ENCODE data around the gene SLC34A1. TPM values are rescaled to one million over a fixed set of nuclear protein-coding genes. Genes with fewer than 3 reads are reported as not detected.

The SLC34A1 gene
- polyA plus RNA-seq, 3 donors = not detected

DNA sequence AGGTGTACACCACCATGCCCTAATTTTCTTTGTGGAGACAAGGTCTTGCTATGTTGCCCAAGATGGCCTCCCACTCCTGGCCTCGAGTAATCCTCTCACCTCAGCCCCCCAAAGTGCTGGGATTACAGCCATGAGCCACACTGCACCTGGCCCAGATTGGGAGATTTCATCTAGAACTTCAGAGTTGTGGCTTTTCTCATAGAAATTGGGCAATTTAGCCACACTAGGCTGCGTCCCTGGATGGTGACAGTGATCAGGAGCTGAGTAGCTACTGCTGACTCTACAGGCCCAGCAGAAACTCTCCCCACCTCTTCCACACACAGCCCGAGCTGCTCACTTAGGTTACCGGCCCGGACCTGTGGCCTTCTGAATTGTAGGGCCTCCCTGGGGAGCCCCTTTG, 8.5 kb downstream of the SLC34A1 start:
- no peaks in the 10 kb centered on the region for H4K20me1 ChIP-seq (ENCODE audit: insufficient read depth, low read length)
- H3K9me3 ChIP-seq (replicated peaks in 1 of 2; ENCODE audit: control insufficient read depth in 1 of 2, insufficient read depth in 1 of 2, low read length in 2 of 2) = no peaks in the 10 kb centered on the region
- no peak overlapping the region for H3K27ac ChIP-seq (ENCODE audit: low read depth in 1 of 2, low read length in 2 of 2)
- TF ChIP-seq, protein P1, sequence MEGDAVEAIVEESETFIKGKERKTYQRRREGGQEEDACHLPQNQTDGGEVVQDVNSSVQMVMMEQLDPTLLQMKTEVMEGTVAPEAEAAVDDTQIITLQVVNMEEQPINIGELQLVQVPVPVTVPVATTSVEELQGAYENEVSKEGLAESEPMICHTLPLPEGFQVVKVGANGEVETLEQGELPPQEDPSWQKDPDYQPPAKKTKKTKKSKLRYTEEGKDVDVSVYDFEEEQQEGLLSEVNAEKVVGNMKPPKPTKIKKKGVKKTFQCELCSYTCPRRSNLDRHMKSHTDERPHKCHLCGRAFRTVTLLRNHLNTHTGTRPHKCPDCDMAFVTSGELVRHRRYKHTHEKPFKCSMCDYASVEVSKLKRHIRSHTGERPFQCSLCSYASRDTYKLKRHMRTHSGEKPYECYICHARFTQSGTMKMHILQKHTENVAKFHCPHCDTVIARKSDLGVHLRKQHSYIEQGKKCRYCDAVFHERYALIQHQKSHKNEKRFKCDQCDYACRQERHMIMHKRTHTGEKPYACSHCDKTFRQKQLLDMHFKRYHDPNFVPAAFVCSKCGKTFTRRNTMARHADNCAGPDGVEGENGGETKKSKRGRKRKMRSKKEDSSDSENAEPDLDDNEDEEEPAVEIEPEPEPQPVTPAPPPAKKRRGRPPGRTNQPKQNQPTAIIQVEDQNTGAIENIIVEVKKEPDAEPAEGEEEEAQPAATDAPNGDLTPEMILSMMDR (IDR thresholded peaks at IDR 0.05) = no peak
- H3K9ac ChIP-seq (ENCODE audit: insufficient read depth, low read length, poor library complexity, severe bottlenecking) = no peak overlapping the region
- DNase-seq = no peak
- H3K4me2 ChIP-seq (replicated peaks; ENCODE audit: extremely low read depth, low read length, poor library complexity, severe bottlenecking) = no peak overlapping the region
- peak overlapping the region in 5 of 7 donors; percentile 15 to 80 (median 64) for H3K27ac Mint-ChIP-seq
- WGBS (ENCODE audit: insufficient coverage) = 10% methylated on average over 2 of the region's 5 CpGs
- no peaks in the 10 kb centered on the region for H3K27me3 ChIP-seq (ENCODE audit: control insufficient read depth in 2 of 2, insufficient read depth in 2 of 2, low read length in 2 of 2)
- peak overlapping the region; percentile 4 for H2AFZ ChIP-seq (ENCODE audit: insufficient read depth, low read depth, low read length, poor library complexity, severe bottlenecking)
- peaks cover 44 to 48% of the 10 kb centered on the region in 2 donors for H3K4me1 ChIP-seq (ENCODE audit: control insufficient read depth in 1 of 2, insufficient read depth in 2 of 2, low read length in 2 of 2)
- intact Hi-C loops (cut with micrococcal nuclease) = loop anchor here (2.0 to 5.0 kb wide), 3 partner anchors 35 to 110 kb away; partner anchors contain the start of gene GRK6 (in 1 of the 2)
- H3K27me3 Mint-ChIP-seq (ENCODE audit: low read depth in 3 of 3) = peaks cover 2 to 7% (median 5%) of the 10 kb centered on the region in 3 donors
- no peaks in the 10 kb centered on the region for H3K79me2 ChIP-seq (ENCODE audit: insufficient read depth, low read length)
- peaks cover 52% of the 10 kb centered on the region for H3K4me1 Mint-ChIP-seq
- H3K36me3 ChIP-seq (replicated peaks in 1 of 2; ENCODE audit: control insufficient read depth in 1 of 2, insufficient read depth in 2 of 2, low read length in 2 of 2) = no peaks in the 10 kb centered on the region
- H3K4me3 Mint-ChIP-seq = no peak overlapping the region
- H3K4me3 ChIP-seq (replicated peaks in 1 of 3; ENCODE audit: low read depth in 2 of 3, low read length in 3 of 3) = no peak overlapping the region
- no peaks in the 10 kb centered on the region for H3K36me3 Mint-ChIP-seq
- H3K9me3 Mint-ChIP-seq = no peaks in the 10 kb centered on the region

- Histone ChIP-seq H2AFZ (ENCODE audit: insufficient read depth, low read depth, low read length, poor library complexity, severe bottlenecking) (no peak overlapping the region), H3K4me1 (ENCODE audit: control insufficient read depth in 1 of 2, insufficient read depth in 2 of 2, low read length in 2 of 2) (peaks cover 44 to 46% of the 10 kb centered on the region in 2 donors), H3K9me3 (replicated peaks in 1 of 2; ENCODE audit: control insufficient read depth in 1 of 2, insufficient read depth in 1 of 2, low read length in 2 of 2) (no peaks in the 10 kb centered on the region), H3K9ac (ENCODE audit: insufficient read depth, low read length, poor library complexity, severe bottlenecking) (no peak overlapping the region), H3K4me2 (replicated peaks; ENCODE audit: extremely low read depth, low read length, poor library complexity, severe bottlenecking) (peak overlapping the region; percentile 34), H3K27ac (ENCODE audit: low read depth in 1 of 2, low read length in 2 of 2) (peak overlapping the region in 1 of 2 donors; percentile 26), H3K27me3 (ENCODE audit: control insufficient read depth in 2 of 2, insufficient read depth in 2 of 2, low read length in 2 of 2) (no peaks in the 10 kb centered on the region), H3K36me3 (replicated peaks in 1 of 2; ENCODE audit: control insufficient read depth in 1 of 2, insufficient read depth in 2 of 2, low read length in 2 of 2) (no peaks in the 10 kb centered on the region), H3K4me3 (replicated peaks in 1 of 3; ENCODE audit: low read depth in 2 of 3, low read length in 3 of 3) (no peak overlapping the region), H3K79me2 (ENCODE audit: insufficient read depth, low read length) (no peaks in the 10 kb centered on the region), H4K20me1 (ENCODE audit: insufficient read depth, low read length) (no peaks in the 10 kb centered on the region)
- Mint-ChIP-seq H3K4me3 (peak overlapping the region in 1 of 2 donors; percentile 30), H3K27ac (peak overlapping the region; percentile 15 to 80 (median 65)), H3K27me3 (ENCODE audit: low read depth in 3 of 3) (peaks cover 2 to 9% (median 8%) of the 10 kb centered on the region in 3 donors), H3K4me1 (peaks cover 48% of the 10 kb centered on the region), H3K9me3 (no peaks in the 10 kb centered on the region), H3K36me3 (no peaks in the 10 kb centered on the region)
- DNase-seq = peak; percentile 40 to 65 (median 59)
- TF ChIP-seq, protein P1 (IDR thresholded peaks at IDR 0.05) = no peak
- intact Hi-C loops (cut with micrococcal nuclease) = loop anchor here (2.0 to 5.0 kb wide), 3 partner anchors 34 to 109 kb away; partner anchors contain the start of gene GRK6 (in 1 of the 2)
- WGBS (ENCODE audit: insufficient coverage) = 0% methylated on average over 1 of the region's 1 CpG
These were observed 9.1 kb downstream of the SLC34A1 start for GRCh38 chr5:177393206-177393765.

Measured in CD14-positive monocyte (primary cell).